ENCODE measurements around the gene AK3. TPM values are rescaled to one million over a fixed set of nuclear protein-coding genes. Genes with fewer than 3 reads are reported as not detected.

The AK3 gene
- total and polyA plus RNA-seq, 2 donors (not counting 3 experiments of a cell fraction or from before 2014, with no cell fraction given): 20.6 to 42.3 TPM

DNA sequence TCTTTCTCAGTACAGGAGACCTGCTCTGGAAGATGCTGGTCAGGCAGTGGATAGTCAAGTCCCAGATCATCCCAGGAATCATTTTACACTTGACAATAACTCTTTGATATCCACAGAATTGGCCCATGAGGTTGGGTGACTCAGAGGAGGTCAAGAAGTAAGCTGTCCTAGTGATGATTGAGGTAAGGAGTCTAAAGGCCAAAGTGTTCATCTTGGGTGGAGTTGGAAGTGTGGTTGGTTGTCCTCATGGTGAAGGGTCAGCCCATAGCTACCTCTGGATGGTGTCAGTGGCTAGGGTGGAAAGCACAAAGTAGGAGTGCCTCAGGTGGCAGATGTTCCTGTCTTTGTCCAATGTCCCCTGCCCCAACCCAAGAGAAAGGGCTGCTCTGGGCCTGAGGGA is 27.7 kb upstream of the AK3 start:
- Histone ChIP-seq H3K4me2 (ENCODE audit: insufficient read depth, low read length) (no peak overlapping the region), H3K27me3 (ENCODE audit: control insufficient read depth in 2 of 2, insufficient read depth in 2 of 2, low read length in 2 of 2) (peaks cover 0 to 1% of the 10 kb centered on the region in 2 experiments), H3K27ac (ENCODE audit: insufficient read depth, low read depth, low read length) (no peak overlapping the region), H3K79me2 (ENCODE audit: control insufficient read depth, insufficient read depth, low read length) (no peaks in the 10 kb centered on the region), H3K4me1 (ENCODE audit: control insufficient read depth, extremely low read depth, insufficient read depth, low read length) (peaks cover 2% of the 10 kb centered on the region), H3K9me3 (replicated peaks; ENCODE audit: control insufficient read depth, insufficient read depth, low read length) (no peaks in the 10 kb centered on the region), H4K20me1 (replicated peaks; ENCODE audit: control insufficient read depth, extremely low read depth, insufficient read depth, low read length) (no peaks in the 10 kb centered on the region), H3K9ac (replicated peaks; ENCODE audit: extremely low read depth, insufficient read depth, low read length) (no peak overlapping the region), H3K4me3 (replicated peaks in 1 of 3; ENCODE audit: insufficient read depth in 1 of 3, low read depth in 1 of 3, low read length in 3 of 3) (no peak overlapping the region), H3K9me1 (replicated peaks; ENCODE audit: control insufficient read depth, extremely low read depth, insufficient read depth, low read length) (no peaks in the 10 kb centered on the region), H3K36me3 (ENCODE audit: control insufficient read depth in 2 of 2, extremely low read depth in 1 of 2, insufficient read depth in 2 of 2, low read length in 2 of 2) (no peaks in the 10 kb centered on the region), H2AFZ (ENCODE audit: low read depth, low read length) (no peak overlapping the region)
- TF ChIP-seq GATA2 (IDR thresholded peaks at IDR 0.05; ENCODE audit: insufficient read depth, insufficient read length, low read depth, low read length): no peak
- no peak for TF ChIP-seq FOS (IDR thresholded peaks at IDR 0.05; ENCODE audit: borderline replicate concordance, insufficient read depth, low read length)
- TF ChIP-seq POLR2A (IDR thresholded peaks at IDR 0.05; ENCODE audit: low read depth, low read length): no peak
- TF ChIP-seq JUN (IDR thresholded peaks at IDR 0.05; ENCODE audit: borderline replicate concordance, insufficient read depth, insufficient read length, low read depth): no peak
- no peak for TF ChIP-seq EZH2 (IDR thresholded peaks at IDR 0.05; ENCODE audit: borderline replicate concordance, low read depth, low read length, severe bottlenecking)
- TF ChIP-seq, protein P1, sequence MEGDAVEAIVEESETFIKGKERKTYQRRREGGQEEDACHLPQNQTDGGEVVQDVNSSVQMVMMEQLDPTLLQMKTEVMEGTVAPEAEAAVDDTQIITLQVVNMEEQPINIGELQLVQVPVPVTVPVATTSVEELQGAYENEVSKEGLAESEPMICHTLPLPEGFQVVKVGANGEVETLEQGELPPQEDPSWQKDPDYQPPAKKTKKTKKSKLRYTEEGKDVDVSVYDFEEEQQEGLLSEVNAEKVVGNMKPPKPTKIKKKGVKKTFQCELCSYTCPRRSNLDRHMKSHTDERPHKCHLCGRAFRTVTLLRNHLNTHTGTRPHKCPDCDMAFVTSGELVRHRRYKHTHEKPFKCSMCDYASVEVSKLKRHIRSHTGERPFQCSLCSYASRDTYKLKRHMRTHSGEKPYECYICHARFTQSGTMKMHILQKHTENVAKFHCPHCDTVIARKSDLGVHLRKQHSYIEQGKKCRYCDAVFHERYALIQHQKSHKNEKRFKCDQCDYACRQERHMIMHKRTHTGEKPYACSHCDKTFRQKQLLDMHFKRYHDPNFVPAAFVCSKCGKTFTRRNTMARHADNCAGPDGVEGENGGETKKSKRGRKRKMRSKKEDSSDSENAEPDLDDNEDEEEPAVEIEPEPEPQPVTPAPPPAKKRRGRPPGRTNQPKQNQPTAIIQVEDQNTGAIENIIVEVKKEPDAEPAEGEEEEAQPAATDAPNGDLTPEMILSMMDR (IDR thresholded peaks at IDR 0.05; ENCODE audit: extremely low read depth in 1 of 2, insufficient read depth in 1 of 2, low read depth in 1 of 2, low read length in 2 of 2): no peak
- no peak for TF ChIP-seq MYC (IDR thresholded peaks at IDR 0.05; ENCODE audit: low read depth, low read length)
- TF ChIP-seq, protein P2, sequence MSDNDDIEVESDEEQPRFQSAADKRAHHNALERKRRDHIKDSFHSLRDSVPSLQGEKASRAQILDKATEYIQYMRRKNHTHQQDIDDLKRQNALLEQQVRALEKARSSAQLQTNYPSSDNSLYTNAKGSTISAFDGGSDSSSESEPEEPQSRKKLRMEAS (IDR thresholded peaks at IDR 0.05; ENCODE audit: insufficient read depth, insufficient read length): no peak
- no peak for TF ChIP-seq POLR2AphosphoS5 (IDR thresholded peaks at IDR 0.05; ENCODE audit: insufficient read depth, low read depth, low read length)
- FAIRE-seq: no peak
- no peak for DNase-seq (ENCODE audit: low read depth, low spot score)
- CTCF ChIA-PET: interaction anchor here (0.8 kb wide), 1 partner anchor 29 kb away, joined by 3 read pairs; no protein-coding TSS in a partner anchor
- no TSS peak for BruUV-seq (replicated peaks)
- POLR2A ChIA-PET: no interaction called here
- dilution Hi-C loops (cut with MboI; ENCODE audit: extremely low pct_ligation_motif_present, low sequenced_read_pairs): no loop called here
- intact Hi-C loops (cut with micrococcal nuclease): loop anchor here (10.0 kb wide), 1 partner anchor 496 kb away; no protein-coding TSS in a partner anchor
